NCI-H1092 (cell line): ENCODE data around the gene OR10A4.
"Not testable (repeated sequence)": the region's sequence is repeated elsewhere in the genome, so short reads cannot be mapped to it uniquely, and the experiment has no call there.

Experiments
- DNase-seq: peaks from one replicate; lab custom pipeline; 2025; lab: John Stamatoyannopoulos, UW

OR10A4 gene, protein sequence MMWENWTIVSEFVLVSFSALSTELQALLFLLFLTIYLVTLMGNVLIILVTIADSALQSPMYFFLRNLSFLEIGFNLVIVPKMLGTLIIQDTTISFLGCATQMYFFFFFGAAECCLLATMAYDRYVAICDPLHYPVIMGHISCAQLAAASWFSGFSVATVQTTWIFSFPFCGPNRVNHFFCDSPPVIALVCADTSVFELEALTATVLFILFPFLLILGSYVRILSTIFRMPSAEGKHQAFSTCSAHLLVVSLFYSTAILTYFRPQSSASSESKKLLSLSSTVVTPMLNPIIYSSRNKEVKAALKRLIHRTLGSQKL

DNA sequence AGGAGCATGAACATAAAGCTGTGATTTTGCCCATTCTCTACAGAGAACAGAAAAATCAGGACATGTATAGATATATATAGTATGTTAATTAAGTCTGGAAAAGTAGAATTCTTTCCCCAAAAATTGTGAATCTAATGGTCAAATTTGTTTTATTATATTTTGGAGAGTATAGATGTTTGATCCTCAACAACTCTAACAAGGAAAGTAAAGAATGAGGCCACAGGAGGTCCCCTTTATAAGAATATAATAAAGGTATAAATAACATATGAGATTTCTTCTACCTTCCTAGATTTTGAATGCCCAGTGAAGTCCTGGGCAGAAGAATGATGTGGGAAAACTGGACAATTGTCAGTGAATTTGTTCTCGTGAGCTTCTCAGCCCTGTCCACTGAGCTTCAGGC is at the start of gene OR10A4:
Gene OR10A4, plus strand, starts transcription at position 301 of the 400 bp plus-strand sequence. Its CDS starts 23 bp downstream, at position 324.
- DNase-seq: no peak

DNA sequence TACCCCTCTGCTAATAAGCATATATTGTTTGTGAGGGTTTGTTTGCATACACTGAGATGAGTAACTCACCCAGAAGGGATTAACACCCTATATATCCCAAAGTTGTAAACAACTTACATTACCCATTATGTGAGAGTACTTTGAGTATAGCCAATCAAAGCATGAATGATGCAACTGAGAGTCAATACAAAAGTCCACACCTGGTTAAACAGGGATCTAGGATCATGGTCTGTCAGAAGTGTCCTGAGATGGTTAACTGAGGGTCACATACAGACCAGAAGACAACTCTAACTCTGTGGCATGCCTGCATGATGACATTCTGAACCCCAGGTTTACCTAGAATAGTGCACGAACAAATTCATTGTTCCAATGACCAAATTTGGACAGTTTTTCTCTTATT is 48.3 kb upstream of the OR10A4 start:
- DNase-seq: no peak

DNA sequence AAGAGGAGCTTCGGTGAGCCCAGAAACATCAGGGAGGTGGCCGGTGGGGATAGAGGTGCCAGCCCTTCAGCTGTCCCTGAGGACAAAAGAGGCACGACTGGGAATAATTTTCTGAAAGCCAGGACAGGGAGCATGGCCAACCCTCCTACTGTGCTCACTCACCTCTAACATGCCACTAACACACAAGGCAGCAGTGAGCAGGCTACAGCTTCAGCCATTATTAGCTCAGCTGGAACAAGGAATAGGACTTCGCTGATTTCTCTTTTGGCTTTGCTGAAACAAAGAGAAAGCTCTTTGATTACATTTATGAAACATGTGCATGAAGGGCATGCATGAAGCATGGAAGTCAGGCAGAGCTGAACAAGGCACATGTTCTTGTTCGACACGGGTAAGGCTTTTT is 43.1 kb upstream of the OR10A4 start:
- DNase-seq: no peak

DNA sequence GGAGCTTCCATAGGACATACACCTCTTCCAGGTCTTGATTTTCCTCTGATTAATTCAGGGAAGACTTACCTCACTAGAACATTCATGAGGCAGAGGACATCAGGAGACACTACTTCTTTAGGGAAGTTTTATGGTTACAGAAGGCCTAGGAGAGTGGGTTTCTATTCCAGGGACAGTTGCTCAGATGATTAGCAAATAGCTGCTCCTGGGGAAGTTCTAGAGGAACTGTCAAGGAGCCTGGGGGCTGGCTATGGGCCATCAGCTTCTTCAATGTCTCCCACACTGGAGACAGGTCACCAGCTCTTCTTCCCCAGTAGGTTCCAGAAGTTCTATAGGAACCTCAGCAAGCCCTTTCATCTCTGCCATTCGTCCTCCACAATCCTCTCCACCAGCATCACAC is 42.4 kb upstream of the OR10A4 start:
- DNase-seq: no peak

DNA sequence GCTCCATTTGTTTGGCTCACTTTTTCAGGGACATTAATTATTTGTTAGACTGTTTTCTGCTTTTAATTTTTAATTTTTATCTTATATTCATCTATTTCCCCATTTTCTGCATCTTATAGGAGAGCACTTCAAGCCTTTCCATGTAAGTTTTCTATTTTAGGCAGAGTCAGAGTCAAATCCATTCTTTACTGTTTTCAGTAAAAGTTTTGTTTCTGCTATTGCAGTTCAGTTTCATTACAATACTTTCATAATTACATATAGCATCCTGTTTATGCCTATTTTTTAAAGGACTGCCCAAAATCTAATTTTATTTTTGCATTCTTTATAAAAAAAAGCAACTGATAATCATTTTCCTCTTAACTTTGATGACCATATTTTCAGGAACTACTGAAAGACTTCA is 34.7 kb upstream of the OR10A4 start:
- DNase-seq: no peak

DNA sequence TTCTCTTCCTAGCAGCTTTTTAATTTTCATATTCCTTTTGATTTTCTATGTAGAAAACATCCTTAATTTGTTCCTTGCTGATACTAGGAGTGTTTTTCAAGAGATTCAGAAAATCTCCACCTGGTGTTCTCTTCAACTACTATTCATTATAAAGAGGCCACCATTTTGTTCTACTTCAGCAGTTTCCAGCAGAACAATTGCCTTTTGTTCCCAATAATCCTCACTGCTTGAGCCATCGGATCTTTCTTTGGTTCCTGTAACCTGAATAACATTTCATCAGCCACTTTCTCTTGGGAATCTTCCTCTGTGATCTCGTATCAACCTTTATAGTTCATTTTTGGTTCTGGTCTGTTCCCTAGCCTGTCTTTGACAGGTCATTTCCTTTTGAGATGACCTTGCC is 32.8 kb upstream of the OR10A4 start:
- DNase-seq: no peak

DNA sequence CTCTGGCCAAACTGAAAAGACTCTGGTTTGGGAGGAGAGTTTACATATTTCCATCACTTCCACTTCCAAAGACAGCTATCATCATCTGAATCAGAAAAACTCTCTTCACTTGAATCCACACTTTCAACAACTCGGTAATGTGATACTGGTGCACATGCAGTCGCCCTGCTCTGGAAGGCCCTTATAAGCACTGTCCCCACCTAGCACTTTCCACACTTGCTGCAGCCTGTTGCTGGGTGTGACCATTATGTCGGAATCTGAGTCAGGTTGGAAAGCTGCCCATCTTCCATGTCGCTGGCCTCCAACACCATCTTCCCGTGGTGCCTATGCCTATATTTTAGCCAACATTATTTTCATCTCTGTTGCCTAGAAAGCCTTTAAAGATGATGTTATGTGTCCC is 32.1 kb upstream of the OR10A4 start:
- DNase-seq: no peak

DNA sequence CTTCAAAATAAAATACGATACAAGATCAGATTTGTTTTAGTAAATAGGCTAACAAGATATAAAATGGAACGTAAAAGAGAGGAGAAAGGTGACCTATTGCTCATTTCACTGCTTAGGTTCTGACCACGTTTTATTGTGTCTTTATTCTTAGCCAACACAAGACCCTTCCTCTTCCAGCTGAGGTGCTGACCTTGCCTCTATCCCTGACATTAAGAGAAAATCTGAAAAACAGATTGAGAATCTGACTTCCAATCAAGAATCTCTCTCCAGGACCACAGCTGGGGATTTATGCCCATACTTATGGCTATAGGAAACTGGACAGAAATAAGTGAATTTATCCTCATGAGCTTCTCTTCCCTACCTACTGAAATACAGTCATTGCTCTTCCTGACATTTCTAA is 31.0 kb upstream of the OR10A4 start, which contains the start of gene OR10A5:
Gene OR10A5, plus strand, starts transcription at position 301 of the 400 bp plus-strand sequence. Its CDS starts 0 bp downstream, at position 301.
- DNase-seq: no peak

DNA sequence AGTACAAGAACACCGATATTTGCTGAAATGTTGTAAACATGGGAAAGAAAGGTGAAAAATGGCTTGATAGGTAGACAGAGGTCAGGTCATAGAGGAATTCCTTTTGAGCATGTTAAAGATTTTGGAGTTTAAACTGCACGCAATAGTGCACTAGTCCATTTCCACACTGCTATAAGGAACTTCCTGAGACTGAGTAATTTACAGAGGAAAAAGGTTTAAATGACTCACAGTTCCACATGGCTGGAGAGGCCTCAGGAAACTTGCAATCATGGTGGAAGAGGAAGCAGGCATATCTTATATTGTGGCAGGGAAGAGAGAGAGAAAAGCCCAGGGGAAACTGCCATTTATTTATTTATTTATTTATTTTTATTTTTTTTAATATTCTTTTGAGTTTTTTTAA is 25.9 kb upstream of the OR10A4 start:
- no peak for DNase-seq

DNA sequence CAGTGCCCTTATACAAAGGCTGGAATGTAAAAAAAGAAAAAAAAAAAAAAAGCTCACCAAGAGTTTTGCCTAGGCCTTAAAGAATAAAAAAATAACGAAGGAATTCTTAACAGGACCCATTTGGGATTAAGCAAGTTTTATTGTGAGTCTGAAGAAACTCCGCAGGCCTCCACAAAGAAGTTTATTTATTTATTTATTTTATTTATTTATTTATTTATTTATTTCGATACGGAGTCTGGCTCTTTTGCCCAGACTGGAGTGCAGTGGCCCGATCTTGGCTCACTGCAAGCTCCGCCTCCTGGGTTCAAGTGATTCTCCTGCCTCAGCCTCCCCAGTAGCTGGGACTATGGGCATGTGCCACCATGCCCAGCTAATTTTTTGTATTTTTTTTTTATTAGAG is 21.6 kb upstream of the OR10A4 start:
- DNase-seq: not testable (repeated sequence)

DNA sequence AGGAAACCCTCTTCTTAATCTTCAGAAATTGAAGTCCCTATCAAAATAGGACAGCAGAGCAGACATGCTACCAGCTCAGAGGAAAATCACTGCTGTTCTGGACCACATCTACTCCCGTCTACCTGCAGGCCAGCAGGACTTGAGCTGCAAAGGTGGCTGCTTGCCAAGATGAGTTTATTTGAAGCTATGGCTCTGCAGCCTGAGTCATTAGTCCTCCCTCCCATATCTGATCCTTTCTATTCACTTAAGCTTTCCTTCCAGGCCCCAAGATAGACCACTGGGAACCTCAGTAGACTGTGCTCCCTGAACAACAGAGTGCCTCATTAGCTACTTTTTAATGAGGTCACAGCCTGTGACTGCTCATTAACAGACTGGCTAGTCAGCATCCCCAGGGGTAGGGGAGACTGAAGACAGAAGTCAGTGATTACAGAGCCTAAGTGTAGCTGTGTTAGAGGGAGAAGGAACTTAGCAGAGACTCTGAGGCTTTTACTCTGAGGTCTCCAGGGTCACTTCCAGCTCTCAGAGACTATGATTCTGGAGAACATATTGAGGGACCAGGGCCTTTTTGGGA is 20.4 kb upstream of the OR10A4 start:
- DNase-seq: no peak

DNA sequence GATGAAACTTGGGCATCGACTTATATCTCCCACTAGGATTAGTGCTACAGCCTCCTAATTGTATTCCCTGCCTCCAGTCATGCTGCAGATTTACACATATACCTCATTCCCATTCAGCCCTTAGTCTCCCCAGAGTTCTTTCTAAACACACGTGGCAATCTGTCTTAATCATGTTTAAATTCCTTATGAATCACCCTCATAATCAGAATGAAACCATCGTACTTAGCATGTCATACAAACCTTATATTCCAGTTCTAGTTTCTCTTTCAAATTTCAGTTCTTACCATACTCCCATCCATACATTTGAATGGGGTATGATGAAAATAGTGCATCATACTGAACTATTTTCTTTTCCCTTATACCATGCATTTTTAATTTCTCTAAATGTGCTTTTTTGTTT is 19.6 kb upstream of the OR10A4 start:
- DNase-seq: no peak

DNA sequence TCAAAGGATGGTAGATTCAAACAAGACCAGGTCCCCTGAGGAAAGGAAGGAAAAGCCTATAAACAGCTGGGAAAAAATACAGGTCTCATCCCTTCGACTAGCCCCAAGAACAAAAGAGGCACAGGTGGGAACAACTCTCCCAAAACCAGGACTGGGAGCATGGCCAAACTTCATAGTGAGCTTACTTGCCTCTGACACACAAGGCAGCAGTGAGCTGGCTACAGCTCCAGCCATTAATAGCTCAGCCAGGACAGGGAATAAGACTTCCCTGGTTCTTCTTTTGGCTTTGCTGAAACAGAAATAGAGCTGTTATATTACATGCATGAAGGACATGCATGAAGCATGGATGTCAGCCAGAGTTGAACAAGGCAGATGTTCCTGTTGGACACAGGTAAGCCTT is 13.5 kb upstream of the OR10A4 start, which contains the start of gene OR10A2:
Gene OR10A2, plus strand, starts transcription at position 97 of the 400 bp plus-strand sequence. CDS start 6,698 bp downstream, outside the sequence.
- no peak for DNase-seq

DNA sequence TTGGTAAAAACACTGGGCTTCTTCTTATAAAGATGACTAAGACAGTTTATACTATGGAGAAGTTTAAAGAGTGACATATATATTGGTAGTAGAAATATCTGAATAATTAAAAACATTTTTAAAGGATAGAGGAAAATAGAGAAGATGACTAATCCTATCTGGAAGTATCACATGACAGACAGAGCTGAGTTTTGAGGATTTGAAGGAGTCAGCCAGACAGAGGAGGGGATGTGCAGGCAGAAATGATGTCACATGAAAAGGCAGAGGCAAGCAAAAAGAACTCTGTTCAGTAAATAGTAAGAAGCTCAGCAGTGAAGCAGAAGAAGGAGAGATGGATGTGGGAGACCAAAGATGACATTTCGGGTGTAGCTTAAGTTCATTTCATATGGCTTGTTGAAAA is 12.0 kb upstream of the OR10A4 start:
- no peak for DNase-seq

DNA sequence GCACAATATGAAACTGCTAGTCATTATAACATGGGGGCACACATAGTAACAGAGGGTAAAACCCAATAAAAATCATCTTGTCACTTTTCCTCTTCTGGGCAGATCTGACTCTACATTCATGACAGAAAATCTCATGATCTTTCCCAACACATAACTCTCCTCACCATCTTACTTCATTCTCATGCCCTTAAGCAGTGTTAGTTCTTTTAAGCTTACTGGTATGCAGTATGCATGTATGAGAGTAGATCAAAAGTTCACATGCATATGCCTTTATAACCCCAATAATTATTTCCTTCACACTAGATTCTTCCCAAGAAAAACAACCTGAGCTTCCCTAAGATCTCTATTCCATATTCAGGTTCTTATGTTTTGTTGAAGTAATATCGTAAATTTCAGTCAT is 5.1 kb upstream of the OR10A4 start:
- DNase-seq: no peak

DNA sequence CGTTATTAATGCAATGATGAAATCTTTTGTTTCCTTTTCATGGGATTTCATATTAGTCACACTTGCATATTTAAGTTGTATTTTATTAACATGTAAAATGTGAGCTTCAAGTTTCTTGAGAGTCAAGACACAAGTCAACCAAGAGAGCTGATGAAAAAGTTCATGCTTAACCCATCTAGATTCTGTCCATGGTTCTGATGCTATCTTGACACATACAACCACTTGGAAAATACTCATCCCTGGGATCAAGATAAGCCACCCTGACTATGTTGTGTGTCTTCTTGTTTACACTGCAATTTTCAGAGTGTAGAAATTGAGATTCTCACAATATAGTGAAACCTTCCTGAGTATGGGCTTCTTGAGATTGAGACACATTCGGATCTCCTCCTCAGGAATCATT is 664 bp upstream of the OR10A4 start:
- DNase-seq: no peak

DNA sequence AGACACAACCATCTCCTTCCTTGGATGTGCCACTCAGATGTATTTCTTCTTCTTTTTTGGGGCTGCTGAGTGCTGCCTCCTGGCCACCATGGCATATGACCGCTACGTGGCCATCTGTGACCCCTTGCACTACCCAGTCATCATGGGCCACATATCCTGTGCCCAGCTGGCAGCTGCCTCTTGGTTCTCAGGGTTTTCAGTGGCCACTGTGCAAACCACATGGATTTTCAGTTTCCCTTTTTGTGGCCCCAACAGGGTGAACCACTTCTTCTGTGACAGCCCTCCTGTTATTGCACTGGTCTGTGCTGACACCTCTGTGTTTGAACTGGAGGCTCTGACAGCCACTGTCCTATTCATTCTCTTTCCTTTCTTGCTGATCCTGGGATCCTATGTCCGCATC is 489 bp downstream of the OR10A4 start:
- no peak for DNase-seq

DNA sequence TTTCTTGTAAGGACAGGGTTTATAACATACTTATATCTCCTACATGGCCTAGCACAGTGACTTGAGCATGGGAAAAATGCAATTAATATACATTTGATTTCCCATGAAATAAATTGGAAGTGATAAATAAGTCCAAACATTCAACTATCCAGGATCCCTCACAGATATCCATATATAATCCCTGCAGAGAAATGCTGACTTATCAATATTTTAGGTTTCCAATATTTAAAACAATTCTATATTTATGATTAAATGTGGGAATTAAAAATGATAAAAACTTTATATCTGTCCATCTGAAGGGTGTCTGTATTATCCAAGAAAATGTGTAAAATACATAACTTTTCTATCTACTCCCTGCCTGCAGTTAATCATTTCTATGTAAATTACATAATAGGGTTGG is 6.3 kb downstream of the OR10A4 start:
- DNase-seq: no peak

DNA sequence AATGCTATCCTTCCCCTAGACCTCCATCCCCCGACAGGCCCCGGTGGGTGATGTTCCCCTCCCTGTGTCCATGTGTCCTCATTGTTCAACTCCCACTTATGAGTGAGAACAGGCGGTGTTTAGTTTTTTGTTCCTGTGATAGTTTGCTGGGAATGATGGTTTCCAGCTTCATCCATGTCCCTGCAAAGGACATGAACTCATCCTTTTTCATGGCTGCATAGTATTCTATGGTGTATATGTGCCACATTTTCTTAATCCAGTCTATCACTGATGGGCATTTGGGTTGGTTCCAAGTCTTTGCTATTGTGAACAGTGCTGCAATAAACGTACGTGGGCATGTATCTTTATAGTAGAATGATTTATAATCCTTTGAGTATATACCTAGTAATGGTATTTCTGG is 11.3 kb downstream of the OR10A4 start:
- not testable (repeated sequence) for DNase-seq

DNA sequence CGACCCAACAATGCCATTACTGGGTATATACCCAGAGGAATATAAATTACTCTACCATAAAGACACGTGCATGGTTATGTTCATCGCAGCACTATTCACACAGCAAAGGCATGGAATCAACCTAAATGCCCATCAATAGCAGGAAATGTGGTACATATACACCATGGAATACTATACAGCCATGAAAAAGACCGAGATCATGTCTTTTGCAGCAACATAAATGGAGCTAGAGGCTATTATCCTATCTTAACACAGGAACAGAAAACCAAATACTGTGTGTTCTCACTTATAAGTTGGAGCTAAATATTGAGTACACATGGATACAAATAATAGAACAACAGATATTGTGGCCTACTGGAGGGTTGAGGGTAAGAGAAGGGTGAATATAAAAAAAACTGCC is 12.4 kb downstream of the OR10A4 start:
- DNase-seq: no peak

DNA sequence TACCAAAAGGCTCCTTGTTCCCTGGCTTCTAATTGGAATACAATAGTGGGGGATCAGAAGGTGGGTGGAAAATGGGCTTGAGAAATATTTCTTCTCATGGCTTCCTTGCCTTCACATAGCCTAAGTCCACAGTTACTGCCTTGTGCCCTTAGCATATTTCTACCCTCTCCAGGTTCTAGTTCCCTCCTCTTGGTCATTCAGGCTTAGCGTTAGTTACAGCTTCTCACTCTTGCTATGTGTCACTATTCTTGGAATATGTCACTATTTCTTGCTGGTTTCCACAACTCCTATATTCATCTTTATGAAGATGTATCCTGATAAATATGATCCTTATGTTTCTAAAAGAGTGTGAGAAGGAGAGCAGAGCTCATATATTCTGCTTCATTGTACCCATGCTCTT is 13.4 kb downstream of the OR10A4 start:
- DNase-seq: no peak

DNA sequence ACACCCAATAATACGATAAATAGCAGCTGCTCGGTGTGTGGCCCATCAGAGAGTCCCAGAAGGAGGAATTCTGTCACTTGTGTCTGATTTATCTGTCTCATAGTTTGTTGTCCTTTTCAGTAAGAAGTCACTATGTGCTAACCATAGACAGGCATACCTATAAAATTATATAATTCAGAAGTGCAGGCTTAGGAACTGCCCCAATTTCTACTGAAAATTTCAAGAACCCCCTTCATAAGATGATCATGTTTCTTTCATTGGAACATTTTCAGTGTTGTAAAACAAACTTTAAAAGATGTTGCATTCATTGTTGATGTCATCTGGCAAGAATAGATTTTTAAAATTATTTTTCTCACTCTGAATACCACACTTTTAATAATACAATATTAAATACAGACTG is 16.0 kb downstream of the OR10A4 start, which contains the start of gene OR2D2:
Gene OR2D2, minus strand, starts transcription at position 101 of the 400 bp plus-strand sequence. Its CDS starts 0 bp downstream, at position 101.
- DNase-seq: no peak

DNA sequence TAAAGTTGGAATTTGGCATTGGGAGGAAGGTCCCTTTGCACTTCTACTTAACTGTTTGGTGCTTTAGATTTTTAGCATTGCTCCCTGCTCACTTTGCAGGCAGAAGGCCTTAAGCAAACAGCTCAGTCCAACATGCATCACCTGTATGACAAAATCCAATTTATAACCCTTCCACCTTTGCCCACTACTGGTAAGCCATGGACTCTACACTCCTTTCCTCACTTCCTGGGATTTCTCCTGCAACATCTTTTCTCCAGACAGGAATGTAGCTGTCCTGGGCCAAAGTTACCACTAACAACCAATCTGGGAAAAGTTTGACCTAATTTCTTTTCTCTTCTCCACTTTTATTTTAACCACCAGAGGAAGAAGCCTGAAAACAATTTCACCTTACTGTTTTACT is 17.7 kb downstream of the OR10A4 start:
- DNase-seq: no peak

DNA sequence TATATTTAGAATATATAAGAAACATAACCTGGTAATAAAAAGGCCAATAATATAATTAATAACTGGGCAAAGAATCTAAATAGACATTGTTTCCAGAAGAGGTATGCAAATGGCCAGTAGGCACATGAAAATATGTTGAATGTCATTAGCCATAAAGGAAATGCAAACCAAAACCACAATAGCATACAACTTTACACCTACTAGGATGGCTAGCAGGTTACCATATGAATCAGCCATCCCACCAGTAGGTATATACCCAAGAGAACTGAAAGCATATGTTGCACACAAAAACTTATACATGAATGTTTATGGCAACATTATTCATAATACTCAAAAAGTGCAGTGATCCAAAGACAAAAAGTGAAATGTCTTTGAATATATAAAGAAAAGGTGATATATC is 18.6 kb downstream of the OR10A4 start:
- no peak for DNase-seq
